Kidney (tissue), 14 donors: ENCODE measurements around the gene IRAK2. TPM values are rescaled to one million over a fixed set of nuclear protein-coding genes. Genes with fewer than 3 reads are reported as not detected.

ENCODE experiments used
- DNase-seq, 5 donors: peaks; one replicate each; pipeline ENCODE4 v3.0.0-alpha.2; 2013 to 2020
- FAIRE-seq: peaks from 2 replicates; lab custom pipeline; 2012; peaks lifted over from hg19 to GRCh38; lab: Jason Lieb, UNC
- H3K27ac ChIP-seq, 2 donors: one replicate each; pipeline ENCODE4 v1.7.0; 2013; ENCODE audit warnings: low read depth in 2 of 2, low read length in 2 of 2, inconsistent platforms in 1 of 2
- H3K27me3 ChIP-seq: one replicate; pipeline ENCODE4 v1.7.1; 2013; ENCODE audit warnings: low read length, inconsistent platforms; ENCODE audit not compliant: control insufficient read depth, insufficient read depth
- H3K36me3 ChIP-seq, 3 donors: one replicate each; pipeline versions ENCODE4 v1.7.0 to v1.7.1; 2013; ENCODE audit warnings: low read length in 3 of 3, control low read depth in 1 of 3, inconsistent platforms in 1 of 3; ENCODE audit not compliant: insufficient read depth in 3 of 3, control insufficient read depth in 2 of 3
- H3K4me1 ChIP-seq, 3 donors: one replicate each; pipeline versions ENCODE4 v1.7.0 to v1.7.1; 2013; ENCODE audit warnings: low read length in 3 of 3, inconsistent platforms in 1 of 3, low read depth in 1 of 3; ENCODE audit not compliant: control insufficient read depth in 2 of 3, insufficient read depth in 2 of 3
- H3K4me3 ChIP-seq, 3 donors: one replicate each; pipeline versions ENCODE4 v1.7.0 to v1.8.1; 2013; ENCODE audit warnings: low read length in 3 of 3, control low read depth in 1 of 3, inconsistent platforms in 1 of 3
- H3K9ac ChIP-seq, 3 donors: one replicate each; pipeline versions ENCODE4 v1.7.0 to v1.7.1; 2013; ENCODE audit warnings: low read length in 3 of 3, control low read depth in 1 of 3, inconsistent platforms in 1 of 3
- H3K9me3 ChIP-seq, 3 donors: one replicate each; pipeline versions ENCODE4 v1.7.0 to v1.7.1; 2013; ENCODE audit warnings: low read length in 3 of 3, control low read depth in 1 of 3, inconsistent platforms in 1 of 3; ENCODE audit not compliant: control insufficient read depth in 2 of 3, insufficient read depth in 1 of 3
- CTCF ChIP-seq: IDR thresholded peaks from 3 replicates; pipeline ENCODE4 v1.5.1; 2012; ENCODE audit warnings: mild to moderate bottlenecking, moderate library complexity, borderline replicate concordance; ENCODE audit not compliant: insufficient read depth; ENCODE audit errors: extremely low read depth
- intact Hi-C: fragments of 100-400 bp; cut with DNase I; formaldehyde crosslinking; loops from one replicate; pipeline ENCODE4 v1.11.1; 2022
- polyA plus RNA-seq: library from polyadenylated mRNA; stranded (reverse); fragments of 350-450 nt; fragmentation: Illumina TruSeq; extraction: RNeasy Lipid Tissue Mini Kit (QIAGEN cat#74804); gene quantifications from one replicate; pipeline ENCODE4 v1.2.3, GENCODE V29; 2014; ENCODE audit warnings: low read depth, low replicate concordance; ENCODE audit not compliant: insufficient read depth
- total RNA-seq: library from RNA; stranded (reverse); fragmentation: NEBNext Ultra II Directional; extraction: Animal tissue kit (Norgen Biotek cat#: 25700); gene quantifications from one replicate; pipeline ENCODE4 v1.2.1, GENCODE V29; 2021
- donor health status: control.
- donor health status: control.
- donor health status: control.
- donor health status: control.
- donor health status: control.
- donor health status: DM: yes; HTN: yes; CAD: no.
- donor health status: Normal renal cell carcinoma (clear cell type).

IRAK2 gene
- total and polyA plus RNA-seq, 2 donors from 2014 or later = 1.2 to 8.9 TPM

DNA sequence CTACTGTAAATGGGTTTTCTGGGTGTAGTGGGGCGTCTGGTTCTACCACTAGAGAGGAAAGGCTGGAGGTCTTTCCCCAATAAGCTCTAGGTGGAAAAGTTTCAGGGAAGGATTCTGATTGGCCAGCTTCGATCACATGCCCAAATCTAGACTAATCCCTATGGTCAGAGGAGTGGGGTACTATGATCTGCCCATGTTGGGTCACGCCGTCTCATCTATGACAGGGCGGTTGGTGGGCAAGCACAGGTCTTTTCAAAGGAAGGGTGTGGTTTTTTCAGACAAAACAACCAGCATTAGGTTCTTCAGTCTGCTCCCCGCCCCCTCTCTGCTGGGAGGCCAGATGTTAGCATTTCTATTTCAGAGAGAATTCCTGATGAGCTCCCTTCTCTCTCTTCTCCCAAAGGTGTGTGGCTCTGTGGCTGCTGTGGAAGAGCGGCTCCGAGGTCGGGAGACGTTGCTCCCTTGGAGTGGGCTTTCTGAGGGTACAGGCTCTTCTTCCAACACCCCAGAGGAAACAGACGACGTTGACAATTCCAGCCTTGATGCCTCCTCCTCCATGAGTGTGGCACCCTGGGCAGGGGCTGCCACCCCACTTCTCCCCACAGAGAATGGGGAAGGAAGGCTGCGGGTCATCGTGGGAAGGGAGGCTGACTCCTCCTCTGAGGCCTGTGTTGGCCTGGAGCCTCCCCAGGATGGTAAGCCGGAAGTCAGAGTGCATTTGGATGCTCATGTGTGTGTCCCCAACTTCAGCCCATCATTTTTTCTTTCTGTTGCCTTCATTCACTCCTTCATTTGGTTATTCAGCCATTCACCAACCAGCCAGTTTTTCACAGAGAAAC, 73.8 kb downstream of the IRAK2 start:
- DNase-seq (no peak), FAIRE-seq (no peak)
- Histone ChIP-seq H3K27me3 (no peaks in the 10 kb centered on the region), H3K9ac (no peak overlapping the region), H3K27ac (no peak overlapping the region), H3K4me1 (no peaks in the 10 kb centered on the region), H3K36me3 (no peaks in the 10 kb centered on the region), H3K9me3 (no peaks in the 10 kb centered on the region), H3K4me3 (no peak overlapping the region)
- TF ChIP-seq CTCF = no peak
- intact Hi-C loops = no loop called here

- H3K9ac ChIP-seq = no peak overlapping the region
- FAIRE-seq (no peak), DNase-seq (no peak)
- no peak for TF ChIP-seq CTCF
- no peak overlapping the region for H3K27ac ChIP-seq
- no peaks in the 10 kb centered on the region for H3K4me1 ChIP-seq
- H3K4me3 ChIP-seq = no peak overlapping the region
- H3K27me3 ChIP-seq = no peaks in the 10 kb centered on the region
- no peaks in the 10 kb centered on the region for H3K36me3 ChIP-seq
- intact Hi-C loops = no loop called here
- H3K9me3 ChIP-seq = peaks cover 0 to 8% (median 0%) of the 10 kb centered on the region in 3 donors
Measured at GRCh38 chr3:10240799-10241198, 76.1 kb downstream of the IRAK2 start.

DNA sequence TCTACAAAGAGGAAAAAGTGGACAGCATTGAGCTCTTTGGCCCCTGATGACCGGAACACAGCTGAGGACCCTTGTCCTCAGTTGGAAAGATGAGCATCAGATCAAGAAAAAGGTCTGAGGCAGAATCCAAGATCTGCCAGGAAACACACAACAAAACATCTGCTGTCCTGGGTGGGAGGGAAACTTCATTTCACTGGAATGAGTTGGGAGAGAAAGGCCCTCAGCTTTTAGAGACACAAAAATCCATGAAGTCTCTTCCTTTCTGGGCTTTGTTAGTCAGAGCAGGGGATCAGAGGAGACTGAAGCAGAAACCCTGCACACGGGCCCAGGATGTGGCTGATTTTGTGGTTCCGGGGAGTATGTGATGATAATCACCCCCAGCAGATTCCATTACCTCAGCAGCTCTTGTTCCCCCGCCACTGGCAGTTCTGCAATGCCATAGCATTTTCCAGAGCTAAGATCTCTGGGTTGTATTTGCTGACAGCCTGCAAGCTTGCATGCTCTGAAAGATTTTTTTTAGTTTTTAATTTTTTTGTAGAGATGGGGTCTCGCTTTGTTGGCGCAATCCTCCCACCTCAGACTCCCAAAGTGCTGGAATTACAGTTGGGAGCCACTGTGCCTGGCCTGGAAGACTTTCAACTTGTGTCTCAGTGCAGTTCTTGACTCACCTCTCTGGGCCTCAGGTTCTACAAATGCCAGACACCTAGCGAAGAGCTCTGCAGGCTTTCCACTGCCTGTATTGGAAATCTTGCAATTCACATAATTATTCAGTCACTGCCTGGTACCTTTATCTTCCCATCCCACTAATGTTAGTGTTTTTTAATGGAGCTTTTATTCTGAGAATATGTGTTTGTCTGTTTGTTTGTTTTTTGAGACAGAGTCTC, 77.7 kb downstream of the IRAK2 start:
- no peak for TF ChIP-seq CTCF
- DNase-seq (peak in 1 of 5 donors; percentile 12), FAIRE-seq (no peak)
- H3K4me1 ChIP-seq = no peaks in the 10 kb centered on the region
- H3K36me3 ChIP-seq = no peaks in the 10 kb centered on the region
- intact Hi-C loops = no loop called here
- no peak overlapping the region for H3K27ac ChIP-seq
- H3K27me3 ChIP-seq = no peaks in the 10 kb centered on the region
- peaks cover 0 to 11% (median 0%) of the 10 kb centered on the region in 3 donors for H3K9me3 ChIP-seq
- H3K4me3 ChIP-seq = no peak overlapping the region
- H3K9ac ChIP-seq = no peak overlapping the region
